ENCODE measurements around the gene OBSL1. TPM values are rescaled to one million over a fixed set of nuclear protein-coding genes. Genes with fewer than 3 reads are reported as not detected.

The OBSL1 gene
- 122 and 123 TPM in 2 replicates for total RNA-seq
- long read RNA-seq, partial matches to known transcripts, result 1 of 7 reads
- long read RNA-seq, other reads (novel, unspliced or antisense), result 5 of 7 reads

GRCh38 chr2:219571311-219572236 is at the start of gene OBSL1:
OBSL1 (minus strand) TSS chr2:219571539; CDS start chr2:219571232, 307 bp downstream.
- Mint-ChIP-seq H3K27ac (ENCODE audit: unreplicated experiment) (peak within 1 kb of the TSS; percentile 81), H3K4me3 (peak within 1 kb of the TSS; percentile 78), H3K9me3 (no peaks in the 10 kb centered on the region), H3K4me1 (peaks cover 29% of the 10 kb centered on the region), H3K27me3 (ENCODE audit: low read depth) (no peaks in the 10 kb centered on the region), H3K36me3 (ENCODE audit: low read depth) (peaks cover 4% of the 10 kb centered on the region)
- no peak for TF ChIP-seq CTCF (conservative IDR thresholded peaks at IDR 0.05)
- peak; percentile 77 for DNase-seq (ENCODE audit: low read depth, low spot score)

GRCh38 chr2:219620546-219620945 is 49.2 kb upstream of the OBSL1 start:
- Mint-ChIP-seq H3K27ac (ENCODE audit: unreplicated experiment) (no peak overlapping the region), H3K4me3 (no peak overlapping the region), H3K36me3 (ENCODE audit: low read depth) (no peaks in the 10 kb centered on the region), H3K9me3 (no peaks in the 10 kb centered on the region), H3K4me1 (no peaks in the 10 kb centered on the region), H3K27me3 (ENCODE audit: low read depth) (peaks cover 26% of the 10 kb centered on the region)
- no peak for DNase-seq (ENCODE audit: low read depth, low spot score)
- TF ChIP-seq CTCF (conservative IDR thresholded peaks at IDR 0.05), result no peak

GRCh38 chr2:219619235-219619634 is 47.9 kb upstream of the OBSL1 start:
- TF ChIP-seq CTCF (conservative IDR thresholded peaks at IDR 0.05), result peak; percentile 39
- Mint-ChIP-seq H3K9me3 (no peaks in the 10 kb centered on the region), H3K36me3 (ENCODE audit: low read depth) (no peaks in the 10 kb centered on the region), H3K4me3 (no peak overlapping the region), H3K27me3 (ENCODE audit: low read depth) (peaks cover 25% of the 10 kb centered on the region), H3K4me1 (no peaks in the 10 kb centered on the region), H3K27ac (ENCODE audit: unreplicated experiment) (no peak overlapping the region)
- no peak for DNase-seq (ENCODE audit: low read depth, low spot score)

- DNase-seq (ENCODE audit: low read depth, low spot score), result no peak
Measured at GRCh38 chr2:219618733-219619122, 47.4 kb upstream of the OBSL1 start.

GRCh38 chr2:219616550-219616949 is 45.2 kb upstream of the OBSL1 start:
- H3K27ac Mint-ChIP-seq (ENCODE audit: unreplicated experiment), result no peak overlapping the region
- no peaks in the 10 kb centered on the region for H3K4me1 Mint-ChIP-seq
- DNase-seq (ENCODE audit: low read depth, low spot score), result no peak
- H3K4me3 Mint-ChIP-seq, result no peak overlapping the region
- TF ChIP-seq CTCF (conservative IDR thresholded peaks at IDR 0.05), result no peak
- H3K36me3 Mint-ChIP-seq (ENCODE audit: low read depth), result no peaks in the 10 kb centered on the region
- H3K27me3 Mint-ChIP-seq (ENCODE audit: low read depth), result peaks cover 4% of the 10 kb centered on the region
- H3K9me3 Mint-ChIP-seq, result no peaks in the 10 kb centered on the region

More at GRCh38 chr2:219618733-219619122, 47.4 kb upstream of the OBSL1 start:
- Mint-ChIP-seq H3K27ac (ENCODE audit: unreplicated experiment) (no peak overlapping the region), H3K36me3 (ENCODE audit: low read depth) (no peaks in the 10 kb centered on the region), H3K27me3 (ENCODE audit: low read depth) (peaks cover 20% of the 10 kb centered on the region), H3K4me1 (no peaks in the 10 kb centered on the region), H3K9me3 (no peaks in the 10 kb centered on the region), H3K4me3 (no peak overlapping the region)
- no peak for TF ChIP-seq CTCF (conservative IDR thresholded peaks at IDR 0.05)

Data from neural crest cell (in vitro differentiated cells).